ENCODE data around the gene YBX2. TPM values are rescaled to one million over a fixed set of nuclear protein-coding genes. Genes with fewer than 3 reads are reported as not detected.
"Not testable (repeated sequence)": the region's sequence is repeated elsewhere in the genome, so short reads cannot be mapped to it uniquely, and the experiment has no call there.

The YBX2 gene
- 1 to 10 TPM in 3 of 8 experiments, under 1 TPM in 5; 0.09 to 2.4 (median 0.51) TPM for total RNA-seq

DNA sequence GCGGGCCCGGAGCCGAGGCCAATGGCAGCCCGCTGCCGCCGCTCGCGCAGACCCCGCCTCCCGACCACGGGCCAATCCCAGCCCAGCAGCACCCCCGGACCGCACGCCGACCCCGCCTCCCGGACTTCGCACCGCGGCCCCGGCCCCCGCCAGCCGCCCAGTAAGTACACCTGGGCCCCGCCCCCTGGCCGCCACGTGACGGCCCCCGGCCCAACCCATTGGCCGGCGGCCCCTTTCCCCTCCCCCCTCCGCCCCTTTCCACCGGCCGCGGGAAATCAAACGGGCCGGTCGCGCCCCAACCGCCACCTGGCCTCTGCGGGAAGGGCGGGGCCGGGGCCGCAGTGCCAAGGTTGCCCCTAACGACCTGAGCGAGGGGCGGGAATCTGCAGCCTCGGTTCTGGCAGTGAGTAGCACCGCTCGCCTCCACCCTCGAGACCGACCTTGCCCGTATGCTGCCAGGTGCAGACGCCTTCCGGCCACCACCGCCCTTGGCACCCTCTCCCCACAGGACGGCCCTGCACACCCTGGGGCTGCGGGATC, at the start of gene YBX2:
Gene YBX2, minus strand, starts transcription at position 26 of the 540 bp plus-strand sequence. CDS start 139 bp downstream, outside the sequence.
- Histone ChIP-seq H3K4me3 (peak within 1 kb of the TSS; percentile 21 to 44 (median 40)), H3K27ac (no peak within 1 kb of the TSS), H3K4me1 (replicated peaks in 1 of 2) (peaks cover 5 to 8% of the 10 kb centered on the region in 2 donors)
- 0 to 13% (median 2%) methylated on average over 1 to 7 of the region's 57 CpGs; no CpG with 5 or more reads in 4 of the 10 experiments for WGBS, 10 experiments
- in situ Hi-C loops (cut with MboI; ENCODE audit: low pct_unique_long_range_greater_than_20kb in 2 of 9, low sequenced_read_pairs in 9 of 9, unreplicated experiment in 9 of 9): loop anchor here in 1 of 9 experiments (25.0 kb wide), 1 partner anchor 257 kb away; the partner anchor contains the start of genes SLC16A11 and SLC16A13
- peak in 7 of 8 experiments; percentile 5 to 94 (median 90) for ATAC-seq (replicated peaks in 6 of 8)

DNA sequence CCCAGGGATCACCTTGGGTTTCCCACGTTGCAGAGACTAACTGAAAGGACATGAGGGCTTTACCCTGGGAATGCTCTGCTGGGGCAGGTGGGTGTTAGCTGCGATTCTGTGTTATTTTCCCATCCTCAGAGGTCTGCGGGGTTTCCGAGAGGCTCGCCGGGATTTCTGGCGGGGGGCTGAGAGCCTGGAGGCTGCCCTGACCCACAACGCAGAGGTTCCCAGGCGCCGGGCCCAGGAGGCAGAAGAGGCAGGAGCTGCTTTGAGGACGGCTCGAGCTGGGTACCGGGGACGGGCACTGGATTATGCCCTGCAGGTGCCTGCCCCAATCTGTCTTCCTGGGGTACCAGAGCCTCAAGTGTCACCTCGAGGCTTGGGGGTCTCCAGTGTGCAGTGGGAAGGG, 48.8 kb upstream of the YBX2 start:
- Histone ChIP-seq H3K4me1 (replicated peaks in 1 of 2) (peaks cover 3% of the 10 kb centered on the region in 2 donors), H3K27ac (no peak overlapping the region), H3K4me3 (no peak overlapping the region)
- 50 to 78% (median 55%) methylated on average over 1 to 12 of the region's 15 CpGs; no CpG with 5 or more reads in 7 of the 10 experiments for WGBS, 10 experiments
- in situ Hi-C loops (cut with MboI; ENCODE audit: low pct_unique_long_range_greater_than_20kb in 2 of 9, low sequenced_read_pairs in 9 of 9, unreplicated experiment in 9 of 9): no loop called here
- no peak for ATAC-seq (replicated peaks in 6 of 8)

GRCh38 chr17:7341842-7342241, 47.4 kb upstream of the YBX2 start:
- WGBS, 10 experiments: 97 to 100% methylated on average over 1 to 7 of the region's 13 CpGs; no CpG with 5 or more reads in 8 of the 10 experiments
- in situ Hi-C loops (cut with MboI; ENCODE audit: low pct_unique_long_range_greater_than_20kb in 2 of 9, low sequenced_read_pairs in 9 of 9, unreplicated experiment in 9 of 9): no loop called here
- Histone ChIP-seq H3K27ac (no peak overlapping the region), H3K4me3 (no peak overlapping the region), H3K4me1 (replicated peaks in 1 of 2) (peaks cover 3% of the 10 kb centered on the region in 2 donors)
- no peak for ATAC-seq (replicated peaks in 6 of 8)

GRCh38 chr17:7340179-7340578, 45.7 kb upstream of the YBX2 start:
- H3K4me3 ChIP-seq: no peak overlapping the region
- H3K4me1 ChIP-seq (replicated peaks in 1 of 2): no peaks in the 10 kb centered on the region
- in situ Hi-C loops (cut with MboI; ENCODE audit: low pct_unique_long_range_greater_than_20kb in 2 of 9, low sequenced_read_pairs in 9 of 9, unreplicated experiment in 9 of 9): no loop called here
- 6 to 100% (median 53%) methylated on average over 1 to 2 of the region's 2 CpGs; no CpG with 5 or more reads in 2 of the 10 experiments for WGBS, 10 experiments
- ATAC-seq (replicated peaks in 6 of 8): no peak
- no peak overlapping the region for H3K27ac ChIP-seq

DNA sequence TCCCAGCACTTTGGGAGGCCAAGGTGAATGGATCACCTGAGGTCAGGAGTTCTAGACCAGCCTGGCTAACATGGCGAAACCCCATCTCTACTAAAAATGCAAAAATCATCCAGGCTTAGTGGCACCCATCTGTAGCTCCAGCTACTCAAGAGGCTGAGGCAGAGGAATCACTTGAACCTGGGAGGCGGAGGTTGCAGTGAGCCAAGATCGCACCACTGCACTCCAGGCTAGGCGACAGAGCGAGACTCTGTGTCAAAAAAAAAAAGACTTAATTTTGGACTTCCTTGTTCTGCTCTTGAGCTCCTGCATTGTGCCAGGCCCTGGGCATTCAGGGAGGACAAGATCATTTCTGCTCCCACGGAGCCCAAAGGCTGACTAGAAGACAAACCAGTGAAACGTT, 43.2 kb upstream of the YBX2 start:
- H3K27ac ChIP-seq: not testable (repeated sequence)
- 18 to 100% (median 54%) methylated on average over 1 to 5 of the region's 7 CpGs; no CpG with 5 or more reads in 4 of the 10 experiments for whole genome bisulfite sequencing, 10 experiments

GRCh38 chr17:7336240-7337175, 42.1 kb upstream of the YBX2 start, which contains the start of gene ACAP1:
ACAP1 (plus strand) TSS chr17:7336529; CDS start chr17:7336735, 206 bp downstream.
- Histone ChIP-seq H3K4me1 (replicated peaks in 1 of 2) (no peaks in the 10 kb centered on the region), H3K4me3 (no peak within 1 kb of the TSS), H3K27ac (no peak within 1 kb of the TSS)
- WGBS, 10 experiments: 0 to 100% (median 60%) methylated on average over 1 to 4 of the region's 17 CpGs; no CpG with 5 or more reads in 5 of the 10 experiments
- ATAC-seq (replicated peaks in 6 of 8): peak in 7 of 8 experiments; percentile 8 to 61 (median 28)
- in situ Hi-C loops (cut with MboI; ENCODE audit: low pct_unique_long_range_greater_than_20kb in 2 of 9, low sequenced_read_pairs in 9 of 9, unreplicated experiment in 9 of 9): no loop called here

More for the DNA sequence above, 43.2 kb upstream of the YBX2 start:
- ATAC-seq (replicated peaks in 6 of 8); H3K4me1 ChIP-seq (replicated peaks in 1 of 2); in situ Hi-C loops (cut with MboI; ENCODE audit: low pct_unique_long_range_greater_than_20kb in 2 of 9, low sequenced_read_pairs in 9 of 9, unreplicated experiment in 9 of 9); H3K4me3 ChIP-seq: not testable (repeated sequence)

- H3K27ac ChIP-seq; ATAC-seq (replicated peaks in 6 of 8); H3K4me1 ChIP-seq (replicated peaks in 1 of 2); H3K4me3 ChIP-seq; in situ Hi-C loops (cut with MboI; ENCODE audit: low pct_unique_long_range_greater_than_20kb in 2 of 9, low sequenced_read_pairs in 9 of 9, unreplicated experiment in 9 of 9): not testable (repeated sequence)
- WGBS, 10 experiments: 67 to 97% (median 87%) methylated on average over 1 to 12 of the region's 13 CpGs; no CpG with 5 or more reads in 5 of the 10 experiments
Measured at GRCh38 chr17:7335765-7336164, 41.3 kb upstream of the YBX2 start.

DNA sequence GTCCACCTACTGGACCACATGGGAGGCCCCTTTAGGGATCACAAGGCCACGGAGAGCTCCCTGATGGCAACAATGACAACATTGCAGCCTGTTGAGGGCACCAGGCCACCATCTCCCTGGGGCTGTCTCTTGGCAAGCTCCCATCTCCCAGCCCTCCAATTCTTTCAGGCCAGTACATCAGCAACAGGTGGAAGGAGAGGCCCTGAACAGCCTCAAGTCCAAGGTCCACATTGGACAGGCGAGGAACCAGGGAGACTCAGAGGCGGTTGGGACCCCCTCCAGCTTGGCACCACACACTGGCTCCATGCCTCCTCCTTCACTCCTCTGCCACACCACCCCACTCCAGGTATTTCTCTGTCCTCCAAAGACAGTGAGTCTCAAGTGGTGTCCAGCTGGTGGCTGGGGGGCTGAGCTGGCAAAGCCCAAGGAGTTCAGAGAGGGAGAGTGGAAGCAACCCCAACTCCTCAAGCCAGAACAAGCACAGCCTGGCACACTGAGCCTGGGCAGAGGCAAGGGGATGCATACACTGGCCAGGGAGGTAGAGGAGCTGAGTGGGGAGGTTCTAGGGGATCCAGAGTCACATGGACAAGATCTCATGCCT, 40.6 kb upstream of the YBX2 start:
- ATAC-seq (replicated peaks in 6 of 8): no peak
- Histone ChIP-seq H3K27ac (no peak overlapping the region), H3K4me1 (replicated peaks in 1 of 2) (peaks cover 6 to 7% of the 10 kb centered on the region in 2 donors), H3K4me3 (no peak overlapping the region)
- WGBS, 10 experiments: 40 to 79% methylated on average over 1 to 2 of the region's 3 CpGs; no CpG with 5 or more reads in 8 of the 10 experiments
- in situ Hi-C loops (cut with MboI; ENCODE audit: low pct_unique_long_range_greater_than_20kb in 2 of 9, low sequenced_read_pairs in 9 of 9, unreplicated experiment in 9 of 9): no loop called here

- ATAC-seq (replicated peaks in 6 of 8); in situ Hi-C loops (cut with MboI; ENCODE audit: low pct_unique_long_range_greater_than_20kb in 2 of 9, low sequenced_read_pairs in 9 of 9, unreplicated experiment in 9 of 9); H3K27ac ChIP-seq; H3K4me3 ChIP-seq: not testable (repeated sequence)
- peaks cover 13% of the 10 kb centered on the region in 2 donors for H3K4me1 ChIP-seq (replicated peaks in 1 of 2)
- WGBS, 10 experiments: 20 to 100% (median 49%) methylated on average over 1 to 9 of the region's 14 CpGs; no CpG with 5 or more reads in 2 of the 10 experiments
Measured at GRCh38 chr17:7332600-7333069, 38.2 kb upstream of the YBX2 start.

DNA sequence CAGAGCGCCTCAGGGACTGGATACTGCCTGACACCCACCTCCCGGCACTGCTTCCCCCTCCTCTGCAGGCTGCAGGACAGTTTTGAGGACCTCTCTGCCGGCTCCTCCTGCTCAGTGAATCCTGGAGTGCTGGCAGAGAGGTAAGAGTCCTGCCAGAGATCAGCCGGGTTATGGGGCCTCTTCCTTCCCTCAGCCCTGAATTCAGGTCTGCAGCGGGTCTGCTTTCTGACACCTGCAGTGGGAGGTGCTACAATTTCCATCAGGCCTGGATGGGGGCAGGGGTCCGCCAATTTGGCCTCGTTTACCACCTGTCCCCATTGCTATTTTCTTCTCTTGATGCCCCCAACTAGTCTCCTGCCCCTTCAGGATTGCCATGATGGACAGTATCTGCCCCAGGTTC, 37.7 kb upstream of the YBX2 start:
- no peak for ATAC-seq (replicated peaks in 6 of 8)
- H3K27ac ChIP-seq: no peak overlapping the region
- H3K4me1 ChIP-seq (replicated peaks in 1 of 2): peaks cover 13% of the 10 kb centered on the region in 2 donors
- WGBS, 10 experiments: 17 to 100% (median 64%) methylated on average over 1 to 4 of the region's 7 CpGs; no CpG with 5 or more reads in 2 of the 10 experiments
- no peak overlapping the region for H3K4me3 ChIP-seq
- in situ Hi-C loops (cut with MboI; ENCODE audit: low pct_unique_long_range_greater_than_20kb in 2 of 9, low sequenced_read_pairs in 9 of 9, unreplicated experiment in 9 of 9): no loop called here

DNA sequence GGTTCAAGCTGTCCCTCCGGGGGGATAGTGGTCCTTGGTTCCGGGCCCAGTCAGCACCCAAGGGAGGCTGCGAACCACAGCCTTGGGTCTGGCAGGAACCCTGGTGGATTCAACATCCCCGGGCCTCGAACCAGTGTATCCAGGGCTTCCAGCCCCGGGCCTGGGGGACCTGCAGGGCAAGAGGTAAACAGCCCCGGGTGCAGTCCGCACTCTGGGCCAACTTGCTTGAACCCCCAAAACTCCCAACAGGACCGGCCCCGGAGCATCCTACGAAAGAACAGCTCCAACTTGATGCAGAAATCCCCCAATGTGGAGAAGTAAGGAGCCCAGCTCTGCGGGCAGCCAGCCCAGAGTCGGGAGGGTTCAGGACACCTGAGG, 36.2 kb upstream of the YBX2 start:
- ATAC-seq (replicated peaks in 6 of 8): no peak
- H3K4me1 ChIP-seq (replicated peaks in 1 of 2): peaks cover 13% of the 10 kb centered on the region in 2 donors
- peak overlapping the region; percentile 93 to 94 for H3K27ac ChIP-seq
- in situ Hi-C loops (cut with MboI; ENCODE audit: low pct_unique_long_range_greater_than_20kb in 2 of 9, low sequenced_read_pairs in 9 of 9, unreplicated experiment in 9 of 9): no loop called here
- H3K4me3 ChIP-seq: peak overlapping the region; percentile 68 to 95 (median 82)
- 41 to 78% (median 63%) methylated on average over 1 to 7 of the region's 13 CpGs; no CpG with 5 or more reads in 5 of the 10 experiments for WGBS, 10 experiments

DNA sequence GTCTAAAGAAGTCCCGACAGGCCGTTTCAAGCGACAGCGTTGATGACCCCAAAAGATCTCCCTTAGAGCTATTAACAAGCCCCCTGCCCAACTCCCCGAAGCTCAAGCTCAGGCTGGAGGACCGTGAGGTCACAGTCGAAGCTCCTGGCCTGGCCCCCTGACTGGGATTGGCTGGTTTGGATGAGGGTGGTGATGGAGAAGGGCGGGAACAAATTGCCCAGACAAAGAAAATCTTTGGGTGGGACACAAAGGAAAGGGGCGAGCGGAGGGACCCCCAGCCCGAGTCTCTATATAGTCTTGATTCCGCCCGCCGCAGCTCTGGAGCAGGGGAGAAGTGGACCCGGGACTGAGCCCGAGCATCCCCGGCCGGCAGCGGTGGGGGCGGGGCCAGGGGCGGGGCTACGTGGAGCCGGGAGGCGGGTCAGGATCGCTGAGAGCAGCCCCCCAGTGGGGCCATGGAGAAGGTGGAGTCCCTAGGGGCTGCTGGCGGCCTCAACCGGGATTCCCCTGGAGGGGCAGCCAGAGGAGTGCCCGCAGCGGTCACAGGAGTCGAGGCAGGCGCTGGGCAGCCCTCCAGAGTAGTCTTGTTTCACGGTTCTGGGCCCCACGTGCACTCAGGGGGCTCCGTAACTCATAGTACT, 35.7 kb upstream of the YBX2 start:
- peak; percentile 62 to 79 (median 66) for ATAC-seq (replicated peaks in 6 of 8)
- in situ Hi-C loops (cut with MboI; ENCODE audit: low pct_unique_long_range_greater_than_20kb in 2 of 9, low sequenced_read_pairs in 9 of 9, unreplicated experiment in 9 of 9): no loop called here
- Histone ChIP-seq H3K27ac (peak overlapping the region; percentile 93 to 94), H3K4me3 (peak overlapping the region; percentile 68 to 95 (median 82)), H3K4me1 (replicated peaks in 1 of 2) (peaks cover 13% of the 10 kb centered on the region in 2 donors)
- 0% methylated on average over 2 to 5 of the region's 34 CpGs; no CpG with 5 or more reads in 6 of the 10 experiments for WGBS, 10 experiments

All from motor neuron (in vitro differentiated cells).